ENCODE measurements around the gene CNTNAP2. TPM values are rescaled to one million over a fixed set of nuclear protein-coding genes. Genes with fewer than 3 reads are reported as not detected.

Gene CNTNAP2
- total RNA-seq, 4 donors from 2014 or later = 0.25 to 0.89 (median 0.30) TPM; not detected in 1

DNA sequence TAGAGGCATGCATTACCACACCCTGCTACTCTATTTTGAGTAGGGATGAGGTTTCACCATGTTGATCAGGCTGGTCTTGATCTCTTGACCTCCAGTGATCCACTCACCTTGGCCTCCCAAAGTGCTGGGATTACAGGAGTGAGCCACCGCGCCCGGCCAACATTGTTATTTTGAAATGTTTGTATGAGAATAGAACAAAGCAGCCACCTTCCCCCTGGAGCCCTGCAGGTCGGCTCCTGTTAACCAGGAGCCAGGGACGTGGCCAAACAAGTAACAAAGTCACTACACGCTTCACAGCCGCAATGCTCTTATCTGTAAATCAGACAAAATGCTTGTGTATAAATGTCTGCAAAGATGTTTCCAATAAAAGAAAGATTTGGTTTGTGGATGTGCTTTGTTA lies 295.4 kb downstream of the CNTNAP2 start:
- H3K4me3 ChIP-seq = no peak overlapping the region
- H3K9me3 ChIP-seq = no peaks in the 10 kb centered on the region
- no peaks in the 10 kb centered on the region for H3K36me3 ChIP-seq
- WGBS = 24% methylated on average over 7 of the region's 7 CpGs
- H3K4me1 ChIP-seq = no peaks in the 10 kb centered on the region
- no peaks in the 10 kb centered on the region for H3K27me3 ChIP-seq
- DNase-seq (ENCODE audit: low spot score in 2 of 2) = no peak
- H3K27ac ChIP-seq = no peak overlapping the region
- TF ChIP-seq POLR2A (IDR thresholded peaks at IDR 0.05) (no peak), EP300 (IDR thresholded peaks at IDR 0.05) (no peak), POLR2AphosphoS5 (IDR thresholded peaks at IDR 0.05) (no peak)
- TF ChIP-seq, protein P1, sequence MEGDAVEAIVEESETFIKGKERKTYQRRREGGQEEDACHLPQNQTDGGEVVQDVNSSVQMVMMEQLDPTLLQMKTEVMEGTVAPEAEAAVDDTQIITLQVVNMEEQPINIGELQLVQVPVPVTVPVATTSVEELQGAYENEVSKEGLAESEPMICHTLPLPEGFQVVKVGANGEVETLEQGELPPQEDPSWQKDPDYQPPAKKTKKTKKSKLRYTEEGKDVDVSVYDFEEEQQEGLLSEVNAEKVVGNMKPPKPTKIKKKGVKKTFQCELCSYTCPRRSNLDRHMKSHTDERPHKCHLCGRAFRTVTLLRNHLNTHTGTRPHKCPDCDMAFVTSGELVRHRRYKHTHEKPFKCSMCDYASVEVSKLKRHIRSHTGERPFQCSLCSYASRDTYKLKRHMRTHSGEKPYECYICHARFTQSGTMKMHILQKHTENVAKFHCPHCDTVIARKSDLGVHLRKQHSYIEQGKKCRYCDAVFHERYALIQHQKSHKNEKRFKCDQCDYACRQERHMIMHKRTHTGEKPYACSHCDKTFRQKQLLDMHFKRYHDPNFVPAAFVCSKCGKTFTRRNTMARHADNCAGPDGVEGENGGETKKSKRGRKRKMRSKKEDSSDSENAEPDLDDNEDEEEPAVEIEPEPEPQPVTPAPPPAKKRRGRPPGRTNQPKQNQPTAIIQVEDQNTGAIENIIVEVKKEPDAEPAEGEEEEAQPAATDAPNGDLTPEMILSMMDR (IDR thresholded peaks at IDR 0.05) = no peak

DNA sequence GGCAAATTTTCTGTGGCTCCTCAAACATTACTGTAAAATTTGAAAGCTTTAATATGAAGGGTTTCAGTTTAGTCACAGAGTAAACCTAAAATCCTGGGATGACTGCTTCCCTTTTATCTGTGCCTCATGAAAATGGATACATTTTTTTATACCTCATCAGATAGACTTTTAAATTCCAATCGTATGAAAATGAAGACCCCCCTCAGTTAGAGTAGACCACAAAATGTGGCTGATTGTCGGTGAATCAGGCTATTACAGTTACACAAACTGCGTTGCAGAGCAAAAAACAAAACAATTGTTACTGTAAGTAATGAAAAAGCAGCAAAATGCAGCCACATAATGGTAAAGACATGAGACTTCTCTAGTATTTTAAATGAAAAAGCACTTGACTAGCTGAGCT lies 296.2 kb downstream of the CNTNAP2 start:
- Histone ChIP-seq H3K4me3 (no peak overlapping the region), H3K27ac (no peak overlapping the region), H3K4me1 (no peaks in the 10 kb centered on the region), H3K9me3 (no peaks in the 10 kb centered on the region), H3K36me3 (no peaks in the 10 kb centered on the region), H3K27me3 (no peaks in the 10 kb centered on the region)
- 83% methylated on average over 3 of the region's 3 CpGs for WGBS
- no peak for DNase-seq (ENCODE audit: low spot score in 2 of 2)
- TF ChIP-seq POLR2A (IDR thresholded peaks at IDR 0.05) = no peak
- TF ChIP-seq POLR2AphosphoS5 (IDR thresholded peaks at IDR 0.05) = no peak
- no peak for TF ChIP-seq EP300 (IDR thresholded peaks at IDR 0.05)
- TF ChIP-seq, protein P1 (IDR thresholded peaks at IDR 0.05) = no peak

DNA sequence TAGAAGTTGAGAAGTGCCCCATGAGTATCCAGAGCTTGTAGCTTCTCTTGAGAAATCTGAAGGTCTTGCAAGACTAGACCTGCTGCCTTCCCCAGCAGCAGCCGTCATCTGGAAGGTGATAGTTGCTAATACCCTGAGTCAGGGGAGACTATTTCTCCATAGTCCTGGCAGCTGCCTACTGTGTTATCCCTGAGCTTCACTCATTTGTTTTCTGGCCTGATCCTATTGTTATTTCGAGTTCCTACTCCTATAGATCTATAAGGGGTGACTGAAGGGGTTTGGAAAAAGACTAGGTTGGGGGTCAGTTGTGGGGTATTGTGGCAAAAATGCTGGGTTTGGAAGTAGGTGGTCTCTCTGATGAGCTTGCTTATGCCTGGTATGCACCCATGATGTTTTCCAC lies 297.8 kb downstream of the CNTNAP2 start:
- no peaks in the 10 kb centered on the region for H3K27me3 ChIP-seq
- DNase-seq (ENCODE audit: low spot score in 2 of 2) = no peak
- no peaks in the 10 kb centered on the region for H3K9me3 ChIP-seq
- WGBS = 39% methylated on average over 2 of the region's 2 CpGs
- no peaks in the 10 kb centered on the region for H3K36me3 ChIP-seq
- TF ChIP-seq, protein P1 (IDR thresholded peaks at IDR 0.05) = no peak
- TF ChIP-seq POLR2A (IDR thresholded peaks at IDR 0.05) (no peak), POLR2AphosphoS5 (IDR thresholded peaks at IDR 0.05) (no peak), EP300 (IDR thresholded peaks at IDR 0.05) (no peak)
- no peak overlapping the region for H3K27ac ChIP-seq
- H3K4me3 ChIP-seq = no peak overlapping the region
- H3K4me1 ChIP-seq = no peaks in the 10 kb centered on the region

DNA sequence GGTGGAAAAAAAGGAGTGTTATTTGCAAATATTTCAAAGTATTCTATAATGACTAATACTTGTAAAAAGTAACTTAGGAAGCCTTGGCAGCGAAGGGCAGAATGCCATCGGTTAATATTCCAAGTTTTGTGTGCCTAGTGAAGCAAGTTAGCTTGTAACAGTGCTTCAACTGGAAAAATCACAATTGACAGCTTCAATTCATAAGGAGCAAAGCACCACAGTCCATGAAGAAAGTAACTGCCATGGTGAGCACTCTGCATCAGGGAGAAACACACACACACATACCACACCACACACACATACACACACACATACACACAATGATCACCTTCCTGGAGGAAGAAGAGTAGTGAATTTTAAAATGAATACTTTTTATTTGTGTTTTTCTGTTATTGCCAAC lies 298.3 kb downstream of the CNTNAP2 start:
- Histone ChIP-seq H3K27ac (no peak overlapping the region), H3K27me3 (no peaks in the 10 kb centered on the region), H3K36me3 (no peaks in the 10 kb centered on the region), H3K4me3 (no peak overlapping the region), H3K9me3 (no peaks in the 10 kb centered on the region), H3K4me1 (no peaks in the 10 kb centered on the region)
- WGBS = 49% methylated on average over 2 of the region's 2 CpGs
- no peak for DNase-seq (ENCODE audit: low spot score in 2 of 2)
- TF ChIP-seq EP300 (IDR thresholded peaks at IDR 0.05) (no peak), POLR2A (IDR thresholded peaks at IDR 0.05) (no peak), POLR2AphosphoS5 (IDR thresholded peaks at IDR 0.05) (no peak)
- TF ChIP-seq, protein P1 (IDR thresholded peaks at IDR 0.05) = no peak

DNA sequence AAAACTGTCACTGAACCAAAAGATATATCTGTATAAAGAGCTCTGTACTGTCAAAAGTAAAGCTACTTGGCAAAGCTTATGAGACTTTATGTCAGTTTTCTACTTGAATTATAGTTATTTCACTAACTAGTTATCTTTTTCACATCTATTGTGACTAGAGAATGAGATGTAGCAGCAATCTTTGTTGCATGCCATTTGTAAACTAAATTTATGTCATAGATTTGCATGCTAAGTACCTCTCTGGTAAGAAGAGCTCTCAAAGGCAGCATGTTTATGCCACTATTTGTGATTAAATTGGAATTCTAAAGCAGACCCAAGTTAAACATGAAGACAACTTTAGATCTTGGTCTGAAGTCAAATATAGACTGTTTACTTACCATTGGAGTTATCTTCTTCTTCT lies 300.6 kb downstream of the CNTNAP2 start:
- Histone ChIP-seq H3K4me1 (no peaks in the 10 kb centered on the region), H3K27me3 (no peaks in the 10 kb centered on the region), H3K27ac (no peak overlapping the region), H3K9me3 (no peaks in the 10 kb centered on the region), H3K36me3 (no peaks in the 10 kb centered on the region), H3K4me3 (no peak overlapping the region)
- TF ChIP-seq POLR2A (IDR thresholded peaks at IDR 0.05) = no peak
- TF ChIP-seq POLR2AphosphoS5 (IDR thresholded peaks at IDR 0.05) = no peak
- no peak for TF ChIP-seq EP300 (IDR thresholded peaks at IDR 0.05)
- TF ChIP-seq, protein P1 (IDR thresholded peaks at IDR 0.05) = no peak
- DNase-seq (ENCODE audit: low spot score in 2 of 2) = no peak

Measured in suprapubic skin (tissue), 4 donors.